ENCODE results near the gene PPP6R2.

The PPP6R2 gene

GRCh38 chr22:50487290-50488005, 144.3 kb downstream of the PPP6R2 start:
- Mint-ChIP-seq H3K9me3 (no peaks in the 10 kb centered on the region), H3K4me1 (peaks cover 35% of the 10 kb centered on the region), H3K4me3 (no peak overlapping the region), H3K36me3 (ENCODE audit: low read depth) (no peaks in the 10 kb centered on the region), H3K27ac (no peak overlapping the region), H3K27me3 (ENCODE audit: low read depth, poor library complexity) (peaks cover 10% of the 10 kb centered on the region)
- DNase-seq = no peak
- TF ChIP-seq CTCF (IDR thresholded peaks at IDR 0.05) = no peak

GRCh38 chr22:50488006-50488677, 145.0 kb downstream of the PPP6R2 start:
- TF ChIP-seq CTCF (IDR thresholded peaks at IDR 0.05) = no peak
- Mint-ChIP-seq H3K27me3 (ENCODE audit: low read depth, poor library complexity) (peaks cover 10% of the 10 kb centered on the region), H3K27ac (no peak overlapping the region), H3K4me1 (peaks cover 35% of the 10 kb centered on the region), H3K9me3 (no peaks in the 10 kb centered on the region), H3K4me3 (no peak overlapping the region), H3K36me3 (ENCODE audit: low read depth) (no peaks in the 10 kb centered on the region)
- no peak for DNase-seq

GRCh38 chr22:50488886-50489285, 145.8 kb downstream of the PPP6R2 start:
- H3K27me3 Mint-ChIP-seq (ENCODE audit: low read depth, poor library complexity) = peaks cover 10% of the 10 kb centered on the region
- H3K4me3 Mint-ChIP-seq = no peak overlapping the region
- H3K27ac Mint-ChIP-seq = no peak overlapping the region
- no peaks in the 10 kb centered on the region for H3K36me3 Mint-ChIP-seq (ENCODE audit: low read depth)
- DNase-seq = no peak
- H3K9me3 Mint-ChIP-seq = no peaks in the 10 kb centered on the region
- no peak for TF ChIP-seq CTCF (IDR thresholded peaks at IDR 0.05)
- H3K4me1 Mint-ChIP-seq = peaks cover 34% of the 10 kb centered on the region

- TF ChIP-seq CTCF (IDR thresholded peaks at IDR 0.05) = no peak
- peaks cover 29% of the 10 kb centered on the region for H3K4me1 Mint-ChIP-seq
- H3K9me3 Mint-ChIP-seq = no peaks in the 10 kb centered on the region
- peaks cover 14% of the 10 kb centered on the region for H3K27me3 Mint-ChIP-seq (ENCODE audit: low read depth, poor library complexity)
- H3K27ac Mint-ChIP-seq = no peak overlapping the region
- DNase-seq = no peak
- H3K36me3 Mint-ChIP-seq (ENCODE audit: low read depth) = no peaks in the 10 kb centered on the region
- H3K4me3 Mint-ChIP-seq = no peak overlapping the region
These were observed 146.5 kb downstream of the PPP6R2 start for GRCh38 chr22:50489363-50490243.

GRCh38 chr22:50490531-50491308, 147.6 kb downstream of the PPP6R2 start:
- Mint-ChIP-seq H3K4me3 (peak overlapping the region; percentile 15), H3K36me3 (ENCODE audit: low read depth) (no peaks in the 10 kb centered on the region), H3K9me3 (no peaks in the 10 kb centered on the region), H3K27me3 (ENCODE audit: low read depth, poor library complexity) (peaks cover 10% of the 10 kb centered on the region), H3K27ac (peak overlapping the region; percentile 39), H3K4me1 (peaks cover 22% of the 10 kb centered on the region)
- DNase-seq = no peak
- TF ChIP-seq CTCF (IDR thresholded peaks at IDR 0.05) = no peak

Data from nephron progenitor cell (in vitro differentiated cells).